Liver (tissue), 3 donors: ENCODE data around the gene GNG11.

Experiments used
- CTCF ChIP-seq: fragments of 150-350 bp; IDR thresholded peaks from 2 replicates; pipeline ENCODE4 v1.5.1; 2017; ENCODE audit warnings: improper control_type of control experiment, low read depth, low read length; ENCODE audit not compliant: missing input control
- FOXA1 ChIP-seq: IDR thresholded peaks from 2 replicates; pipeline ENCODE4 v1.6.1; 2016; ENCODE audit warnings: antibody characterized with exemption
- GABPA ChIP-seq, 2 donors: IDR thresholded peaks in 1 of 2; conservative IDR thresholded peaks in 1 of 2; 2 replicates each; pipeline ENCODE4 v1.6.1; 2016; ENCODE audit warnings: antibody characterized with exemption in 2 of 2, mild to moderate bottlenecking in 1 of 2, moderate library complexity in 1 of 2
- JUND ChIP-seq, 2 donors: IDR thresholded peaks; 2 replicates each; pipeline ENCODE4 v1.6.1; 2016; ENCODE audit warnings: antibody characterized with exemption in 2 of 2
- MAX ChIP-seq: IDR thresholded peaks from 2 replicates; pipeline ENCODE4 v1.6.1; 2016; ENCODE audit warnings: antibody characterized with exemption
- RXRA ChIP-seq, 2 donors: IDR thresholded peaks; 2 replicates each; pipeline ENCODE4 v1.6.1; 2017 to 2018; ENCODE audit warnings: antibody characterized with exemption in 2 of 2, mild to moderate bottlenecking in 1 of 2
- SP1 ChIP-seq: IDR thresholded peaks from 2 replicates; pipeline ENCODE4 v1.6.1; 2018; ENCODE audit warnings: antibody characterized with exemption, mild to moderate bottlenecking
- YY1 ChIP-seq: IDR thresholded peaks from 2 replicates; pipeline ENCODE4 v1.6.1; 2016; ENCODE audit warnings: antibody characterized with exemption, mild to moderate bottlenecking
- ZBTB33 ChIP-seq: IDR thresholded peaks from 2 replicates; pipeline ENCODE4 v1.6.1; 2016; ENCODE audit warnings: antibody characterized with exemption
- donor health status: healthy.
- donor health status: healthy.

GRCh38 chr7:93938293-93938692, 16.8 kb downstream of the GNG11 start:
- TF ChIP-seq YY1 (no peak), CTCF (no peak), FOXA1 (no peak), GABPA (IDR thresholded peaks at IDR 0.05 in 1 of 2, conservative IDR thresholded peaks at IDR 0.05 in 1 of 2) (no peak), JUND (IDR thresholded peaks at IDR 0.05) (no peak), MAX (no peak), SP1 (no peak), RXRA (IDR thresholded peaks at IDR 0.05) (no peak), ZBTB33 (no peak)
